ENCODE data around the gene ZNF839.

DNA sequence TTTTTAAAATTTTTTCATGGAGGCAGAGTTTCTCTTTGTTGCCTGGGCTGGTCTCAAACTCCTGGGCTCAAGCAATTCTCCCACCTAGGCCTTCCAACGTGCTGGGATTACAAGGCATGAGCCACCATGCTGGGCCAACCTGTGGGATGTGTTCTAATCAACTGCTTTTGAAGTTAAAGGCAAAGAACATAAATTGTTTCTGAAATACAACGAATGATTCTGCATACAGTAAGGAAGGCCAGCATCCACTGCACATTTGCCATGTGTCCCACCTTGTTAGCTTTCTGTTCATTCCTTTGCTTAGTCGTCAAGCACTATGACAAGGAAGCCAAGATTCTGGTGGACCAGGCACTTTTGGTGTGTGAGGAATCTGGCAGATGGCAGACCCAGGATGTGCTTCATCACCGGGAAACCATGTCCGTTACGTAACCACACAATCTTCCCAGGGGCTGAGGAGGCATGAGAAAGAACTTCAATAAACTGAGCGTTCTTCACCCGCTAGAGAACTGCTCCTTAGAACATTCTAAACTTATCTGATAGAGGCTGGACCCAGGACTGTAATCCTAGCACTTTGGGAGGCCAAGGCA lies 39.1 kb upstream of the ZNF839 start:
- TF ChIP-seq, protein P1, sequence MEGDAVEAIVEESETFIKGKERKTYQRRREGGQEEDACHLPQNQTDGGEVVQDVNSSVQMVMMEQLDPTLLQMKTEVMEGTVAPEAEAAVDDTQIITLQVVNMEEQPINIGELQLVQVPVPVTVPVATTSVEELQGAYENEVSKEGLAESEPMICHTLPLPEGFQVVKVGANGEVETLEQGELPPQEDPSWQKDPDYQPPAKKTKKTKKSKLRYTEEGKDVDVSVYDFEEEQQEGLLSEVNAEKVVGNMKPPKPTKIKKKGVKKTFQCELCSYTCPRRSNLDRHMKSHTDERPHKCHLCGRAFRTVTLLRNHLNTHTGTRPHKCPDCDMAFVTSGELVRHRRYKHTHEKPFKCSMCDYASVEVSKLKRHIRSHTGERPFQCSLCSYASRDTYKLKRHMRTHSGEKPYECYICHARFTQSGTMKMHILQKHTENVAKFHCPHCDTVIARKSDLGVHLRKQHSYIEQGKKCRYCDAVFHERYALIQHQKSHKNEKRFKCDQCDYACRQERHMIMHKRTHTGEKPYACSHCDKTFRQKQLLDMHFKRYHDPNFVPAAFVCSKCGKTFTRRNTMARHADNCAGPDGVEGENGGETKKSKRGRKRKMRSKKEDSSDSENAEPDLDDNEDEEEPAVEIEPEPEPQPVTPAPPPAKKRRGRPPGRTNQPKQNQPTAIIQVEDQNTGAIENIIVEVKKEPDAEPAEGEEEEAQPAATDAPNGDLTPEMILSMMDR (IDR thresholded peaks at IDR 0.05; ENCODE audit: insufficient read depth, low read length, poor library complexity, severe bottlenecking), result no peak
- no peak for TF ChIP-seq EZH2phosphoT487 (conservative IDR thresholded peaks at IDR 0.05; ENCODE audit: low read length)
